Spleen (tissue), 11 donors: ENCODE data around the gene GPX7. TPM values are rescaled to one million over a fixed set of nuclear protein-coding genes. Genes with fewer than 3 reads are reported as not detected.
A peak's percentile ranks its signal among the peaks of the same experiment; 100 is the strongest.

ENCODE experiments used
- DNase-seq: peaks from one replicate; pipeline ENCODE4 v3.0.0-alpha.2; 2020
- H3K27ac ChIP-seq, 8 donors: fragments of 200-600 bp; sonication (generic) in 7 of 8; 1 replicate in 4 of 8; 2 replicates in 4 of 8; pipeline versions ENCODE4 v1.5.0 to v1.8.0; 2016 to 2021; ENCODE audit warnings: inconsistent platforms in 4 of 8, mild to moderate bottlenecking in 4 of 8, moderate library complexity in 1 of 8
- H3K27me3 ChIP-seq, 7 donors: fragments of 200-600 bp; sonication (generic) in 6 of 7; replicated peaks in 1 of 7; 1 replicate in 4 of 7; 2 replicates in 3 of 7; pipeline versions ENCODE4 v1.5.0 to v1.8.0; 2016 to 2021; ENCODE audit warnings: inconsistent platforms in 3 of 7, mild to moderate bottlenecking in 1 of 7
- H3K36me3 ChIP-seq, 6 donors: fragments of 200-600 bp; sonication (generic) in 5 of 6; 1 replicate in 4 of 6; 2 replicates in 2 of 6; pipeline versions ENCODE4 v1.5.0 to v1.8.0; 2016 to 2021; ENCODE audit warnings: inconsistent platforms in 2 of 6
- H3K4me1 ChIP-seq, 6 donors: fragments of 200-600 bp; sonication (generic) in 5 of 6; 1 replicate in 3 of 6; 2 replicates in 3 of 6; pipeline versions ENCODE4 v1.5.0 to v1.8.0; 2016 to 2021; ENCODE audit warnings: inconsistent platforms in 3 of 6
- H3K4me3 ChIP-seq, 8 donors: fragments of 200-600 bp; sonication (generic) in 7 of 8; 1 replicate in 4 of 8; 2 replicates in 4 of 8; pipeline versions ENCODE4 v1.5.0 to v1.8.0; 2016 to 2021; ENCODE audit warnings: inconsistent platforms in 4 of 8, mild to moderate bottlenecking in 4 of 8, moderate library complexity in 2 of 8
- H3K9me3 ChIP-seq, 8 donors: fragments of 200-600 bp; sonication (generic) in 7 of 8; 1 replicate in 4 of 8; 2 replicates in 4 of 8; pipeline versions ENCODE4 v1.5.0 to v1.8.0; 2016 to 2021; ENCODE audit warnings: inconsistent platforms in 4 of 8
- POLR2A ChIP-seq, 3 donors: fragments of 450-650 bp; IDR thresholded peaks; one replicate each; pipeline ENCODE4 v1.5.1; 2017; ENCODE audit warnings: antibody characterized with exemption in 3 of 3, mild to moderate bottlenecking in 1 of 3
- POLR2AphosphoS5 ChIP-seq, 3 donors: sonication (generic); formaldehyde crosslinking; IDR thresholded peaks; one replicate each; pipeline ENCODE4 v1.5.1; 2017; ENCODE audit warnings: antibody characterized with exemption in 3 of 3
- WGBS, 5 donors: extraction: QIAGEN DNeasy Blood & Tissue Kit in 3 of 5; methylation state at CpG; one replicate each; pipeline versions ENCODE4 v1.1.5 to v1.1.7; 2013 to 2018; 5-methylcytosine and 5-hydroxymethylcytosine counted together
- intact Hi-C: fragments of 100-400 bp; cut with DNase I; formaldehyde crosslinking; loops from one replicate; pipeline ENCODE4 v1.15.0; 2023; ENCODE audit warnings: low total_unique reads
- polyA plus RNA-seq, 3 donors: library from polyadenylated mRNA; stranded (reverse); fragments of 200-250 nt; gene quantifications; one replicate each; pipeline ENCODE4 v1.2.1, GENCODE V29; 2013
- total RNA-seq, 7 donors: library from RNA; depleted of rRNA in 3 of 7; stranded (reverse); fragments of >200 nt in 3 of 7; fragmentation: NEBNext Ultra II Directional in 4 of 7; extraction: Animal tissue kit (Norgen Biotek cat#: 25700) in 4 of 7; gene quantifications; one replicate each; pipeline versions ENCODE4 v1.1.0 to v1.2.1, GENCODE V29; 2016 to 2021
- TF ChIP-seq, protein P1 (sequence below), 11 experiments: fragments of 200-600 bp in 7 of 11; fragments of 450-650 bp in 4 of 11; sonication (generic) in 4 of 11; IDR thresholded peaks in 8 of 11; conservative IDR thresholded peaks in 3 of 11; 1 replicate in 7 of 11; 2 replicates in 4 of 11; pipeline versions ENCODE4 v1.4.0 to v1.8.0; 2016 to 2021; ENCODE audit warnings: antibody characterized with exemption in 11 of 11, inconsistent platforms in 4 of 11, mild to moderate bottlenecking in 1 of 11
- donor health status: healthy with polysubstance abuse.
- donor health status: DM: no; HTN: no; CAD: no; lungs with moderate emphysema.
- donor health status: DM: no; HTN: no; CAD: no.
- donor health status: Bipolar disorder and iron deficiency.
- donor health status: healthy.
- donor health status: DM: no; HTN: no; CAD: no.
- donor health status: DM: yes; HTN: yes; CAD: no.

The GPX7 gene
- total and polyA plus RNA-seq, 10 donors, result 6.4 to 24.7 (median 13.7) TPM

DNA sequence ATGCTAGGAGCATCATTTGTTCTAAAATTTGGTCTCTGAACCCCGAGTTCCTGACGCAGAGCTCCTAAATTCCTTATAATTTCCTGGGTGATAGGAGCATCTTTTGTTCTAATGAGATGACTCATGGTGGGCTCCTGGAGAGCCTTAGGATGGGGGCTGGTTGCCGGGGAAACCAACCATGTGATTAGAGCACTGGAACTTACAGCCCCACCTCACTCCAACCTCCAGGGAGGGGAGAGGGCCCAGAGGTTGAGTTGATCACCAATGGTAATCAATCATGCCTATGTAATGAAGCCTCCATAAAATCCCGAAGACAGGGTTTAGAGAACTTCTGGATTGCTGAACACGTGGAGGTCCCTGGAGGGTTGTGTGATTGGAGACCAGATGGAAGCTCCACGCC, 38.5 kb downstream of the GPX7 start:
- intact Hi-C loops, result no loop called here
- no peak for DNase-seq
- Histone ChIP-seq H3K27ac (peak overlapping the region in 4 of 8 donors; percentile 16 to 94 (median 43)), H3K27me3 (no peaks in the 10 kb centered on the region), H3K36me3 (peaks cover 0 to 13% (median 4%) of the 10 kb centered on the region in 6 donors), H3K9me3 (no peaks in the 10 kb centered on the region), H3K4me3 (no peak overlapping the region), H3K4me1 (peaks cover 18 to 78% (median 41%) of the 10 kb centered on the region in 6 donors)
- TF ChIP-seq POLR2AphosphoS5 (IDR thresholded peaks at IDR 0.05) (no peak), POLR2A (IDR thresholded peaks at IDR 0.05) (no peak)
- TF ChIP-seq, protein P1, sequence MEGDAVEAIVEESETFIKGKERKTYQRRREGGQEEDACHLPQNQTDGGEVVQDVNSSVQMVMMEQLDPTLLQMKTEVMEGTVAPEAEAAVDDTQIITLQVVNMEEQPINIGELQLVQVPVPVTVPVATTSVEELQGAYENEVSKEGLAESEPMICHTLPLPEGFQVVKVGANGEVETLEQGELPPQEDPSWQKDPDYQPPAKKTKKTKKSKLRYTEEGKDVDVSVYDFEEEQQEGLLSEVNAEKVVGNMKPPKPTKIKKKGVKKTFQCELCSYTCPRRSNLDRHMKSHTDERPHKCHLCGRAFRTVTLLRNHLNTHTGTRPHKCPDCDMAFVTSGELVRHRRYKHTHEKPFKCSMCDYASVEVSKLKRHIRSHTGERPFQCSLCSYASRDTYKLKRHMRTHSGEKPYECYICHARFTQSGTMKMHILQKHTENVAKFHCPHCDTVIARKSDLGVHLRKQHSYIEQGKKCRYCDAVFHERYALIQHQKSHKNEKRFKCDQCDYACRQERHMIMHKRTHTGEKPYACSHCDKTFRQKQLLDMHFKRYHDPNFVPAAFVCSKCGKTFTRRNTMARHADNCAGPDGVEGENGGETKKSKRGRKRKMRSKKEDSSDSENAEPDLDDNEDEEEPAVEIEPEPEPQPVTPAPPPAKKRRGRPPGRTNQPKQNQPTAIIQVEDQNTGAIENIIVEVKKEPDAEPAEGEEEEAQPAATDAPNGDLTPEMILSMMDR (IDR thresholded peaks at IDR 0.05 in 8 of 11, conservative IDR thresholded peaks at IDR 0.05 in 3 of 11), result no peak
- WGBS, 5 donors, result 91 to 94% (median 93%) methylated on average over 6 of the region's 6 CpGs

DNA sequence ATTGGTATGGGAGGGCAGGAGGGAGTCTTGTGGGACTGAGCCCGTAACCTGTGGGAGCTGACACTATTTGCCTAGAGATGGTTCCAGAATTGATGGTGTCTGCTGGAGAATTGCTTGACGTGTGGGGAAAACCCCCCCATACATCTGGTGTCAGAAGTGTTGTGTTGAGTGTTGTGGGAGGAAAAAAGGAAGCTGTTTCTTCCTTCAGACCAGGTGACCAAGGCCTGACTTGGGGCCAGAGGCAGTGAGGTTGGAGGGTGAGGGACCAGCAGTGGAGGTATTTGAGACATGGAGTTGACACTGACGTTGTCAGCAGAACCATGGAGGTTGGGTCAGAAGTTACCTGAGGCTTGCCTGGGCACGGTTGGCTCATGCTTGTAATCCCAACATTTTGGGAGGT, 39.1 kb downstream of the GPX7 start:
- H3K9me3 ChIP-seq, result no peaks in the 10 kb centered on the region
- intact Hi-C loops, result no loop called here
- peaks cover 0 to 13% (median 4%) of the 10 kb centered on the region in 6 donors for H3K36me3 ChIP-seq
- DNase-seq, result peak; percentile 75
- no peak overlapping the region for H3K4me3 ChIP-seq
- 60 to 68% (median 67%) methylated on average over 4 of the region's 4 CpGs for WGBS, 5 donors
- H3K27me3 ChIP-seq, result no peaks in the 10 kb centered on the region
- peaks cover 18 to 74% (median 37%) of the 10 kb centered on the region in 6 donors for H3K4me1 ChIP-seq
- TF ChIP-seq POLR2AphosphoS5 (IDR thresholded peaks at IDR 0.05) (no peak), POLR2A (IDR thresholded peaks at IDR 0.05) (no peak)
- TF ChIP-seq, protein P1 (IDR thresholded peaks at IDR 0.05 in 8 of 11, conservative IDR thresholded peaks at IDR 0.05 in 3 of 11), result no peak
- H3K27ac ChIP-seq, result peak overlapping the region in 5 of 8 donors; percentile 16 to 94 (median 19)

DNA sequence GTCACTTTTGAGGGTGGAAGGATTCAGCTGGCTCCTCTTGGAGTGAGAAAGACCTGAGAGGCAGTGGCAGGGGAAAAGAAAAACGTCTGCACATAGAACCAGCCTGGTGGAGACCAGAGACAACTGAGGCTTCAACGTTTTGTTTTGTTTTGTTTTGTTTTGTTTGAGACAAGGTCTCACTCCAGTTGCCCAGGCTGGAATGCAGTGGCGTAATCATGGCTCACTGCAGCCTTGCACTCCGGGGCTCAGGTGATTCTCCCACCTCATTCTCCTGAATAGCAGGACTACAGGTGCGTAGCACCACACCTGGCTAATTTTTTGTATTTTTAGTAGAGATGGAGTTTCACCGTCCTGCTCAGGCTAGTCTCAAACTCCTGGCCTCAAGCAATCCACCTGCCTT, 43.1 kb downstream of the GPX7 start:
- Histone ChIP-seq H3K4me3 (no peak overlapping the region), H3K27ac (peak overlapping the region in 2 of 8 donors; percentile 13 to 60), H3K9me3 (no peaks in the 10 kb centered on the region), H3K27me3 (no peaks in the 10 kb centered on the region), H3K4me1 (peaks cover 0 to 34% (median 8%) of the 10 kb centered on the region in 6 donors), H3K36me3 (peaks cover 0 to 35% (median 4%) of the 10 kb centered on the region in 6 donors)
- 74 to 87% (median 86%) methylated on average over 6 of the region's 6 CpGs for WGBS, 5 donors
- DNase-seq, result no peak
- TF ChIP-seq POLR2AphosphoS5 (IDR thresholded peaks at IDR 0.05) (no peak), POLR2A (IDR thresholded peaks at IDR 0.05) (no peak)
- TF ChIP-seq, protein P1 (IDR thresholded peaks at IDR 0.05 in 8 of 11, conservative IDR thresholded peaks at IDR 0.05 in 3 of 11), result no peak
- intact Hi-C loops, result no loop called here

DNA sequence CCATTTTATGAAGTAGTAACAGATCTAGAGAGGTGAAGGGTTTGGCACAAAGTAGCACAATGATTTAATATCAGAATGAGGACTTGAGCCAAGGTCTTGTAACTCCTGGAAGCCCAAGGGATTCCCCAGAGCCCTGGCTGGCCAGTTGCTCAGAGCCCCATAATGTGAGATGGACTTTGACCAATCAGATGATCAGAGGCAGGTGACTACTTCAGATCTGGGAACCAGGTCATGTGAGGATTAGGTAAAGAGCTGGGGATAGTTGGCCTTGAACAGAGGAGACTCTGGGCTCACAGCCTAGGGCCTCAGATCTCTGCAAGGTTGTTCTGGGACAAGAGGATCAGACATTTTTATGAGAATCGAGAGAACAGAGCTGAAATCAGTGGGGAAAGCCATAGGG, 49.7 kb downstream of the GPX7 start:
- H3K4me3 ChIP-seq, result no peak overlapping the region
- intact Hi-C loops, result no loop called here
- peaks cover 0 to 27% (median 0%) of the 10 kb centered on the region in 6 donors for H3K36me3 ChIP-seq
- H3K4me1 ChIP-seq, result no peaks in the 10 kb centered on the region
- H3K27ac ChIP-seq, result no peak overlapping the region
- H3K27me3 ChIP-seq, result no peaks in the 10 kb centered on the region
- no peak for DNase-seq
- 83 to 100% (median 94%) methylated on average over 1 of the region's 1 CpG for WGBS, 5 donors
- no peaks in the 10 kb centered on the region for H3K9me3 ChIP-seq
- TF ChIP-seq, protein P1 (IDR thresholded peaks at IDR 0.05 in 8 of 11, conservative IDR thresholded peaks at IDR 0.05 in 3 of 11), result no peak
- TF ChIP-seq POLR2A (IDR thresholded peaks at IDR 0.05), result no peak
- no peak for TF ChIP-seq POLR2AphosphoS5 (IDR thresholded peaks at IDR 0.05)
